Measurements from ENCODE around the gene KIF4B.
"Not testable (repeated sequence)": the region's sequence is repeated elsewhere in the genome, so short reads cannot be mapped to it uniquely, and the experiment has no call there.

KIF4B gene

GRCh38 chr5:155013526-155013925 lies at the start of gene KIF4B:
KIF4B (plus strand) TSS chr5:155013755; CDS start chr5:155013860, 105 bp downstream.
- DNase-seq = no peak

- DNase-seq = no peak
Measured at GRCh38 chr5:154966081-154966841, 47.3 kb upstream of the KIF4B start.

GRCh38 chr5:154966874-154967273 lies 46.7 kb upstream of the KIF4B start:
- no peak for DNase-seq

- no peak for DNase-seq
Measured at GRCh38 chr5:154967421-154968024, 46.0 kb upstream of the KIF4B start.

- DNase-seq = no peak
Measured at GRCh38 chr5:154968953-154969352, 44.6 kb upstream of the KIF4B start.

- no peak for DNase-seq
Measured at GRCh38 chr5:154970759-154971158, 42.8 kb upstream of the KIF4B start.

- DNase-seq = no peak
Measured at GRCh38 chr5:154971501-154971900, 42.1 kb upstream of the KIF4B start.

- no peak for DNase-seq
Measured at GRCh38 chr5:154972476-154973080, 41.0 kb upstream of the KIF4B start.

- DNase-seq = not testable (repeated sequence)
Measured at GRCh38 chr5:154976082-154976481, 37.5 kb upstream of the KIF4B start.

- no peak for DNase-seq
Measured at GRCh38 chr5:154977409-154977808, 36.1 kb upstream of the KIF4B start.

GRCh38 chr5:154978294-154978693 lies 35.3 kb upstream of the KIF4B start:
- DNase-seq = not testable (repeated sequence)

GRCh38 chr5:154984946-154985516 lies 28.5 kb upstream of the KIF4B start:
- no peak for DNase-seq

- no peak for DNase-seq
Measured at GRCh38 chr5:154986151-154986550, 27.4 kb upstream of the KIF4B start.

GRCh38 chr5:154989626-154990025 lies 23.9 kb upstream of the KIF4B start:
- no peak for DNase-seq

- no peak for DNase-seq
Measured at GRCh38 chr5:154993461-154993860, 20.1 kb upstream of the KIF4B start.

- DNase-seq = no peak
Measured at GRCh38 chr5:154995679-154996078, 17.9 kb upstream of the KIF4B start.

- no peak for DNase-seq
Measured at GRCh38 chr5:154997746-154998145, 15.8 kb upstream of the KIF4B start.

GRCh38 chr5:154999865-155000264 lies 13.7 kb upstream of the KIF4B start:
- no peak for DNase-seq

- DNase-seq = no peak
Measured at GRCh38 chr5:155001523-155001922, 12.0 kb upstream of the KIF4B start.

- not testable (repeated sequence) for DNase-seq
Measured at GRCh38 chr5:155002722-155003121, 10.8 kb upstream of the KIF4B start.

- peak; percentile 58 for DNase-seq
Measured at GRCh38 chr5:155004138-155004744, 9.3 kb upstream of the KIF4B start.

GRCh38 chr5:155006265-155006664 lies 7.3 kb upstream of the KIF4B start:
- not testable (repeated sequence) for DNase-seq

- no peak for DNase-seq
Measured at GRCh38 chr5:155008669-155009068, 4.9 kb upstream of the KIF4B start.

Measured in activated CD8-positive, alpha-beta memory T cell treated with anti-CD3 and anti-CD28 coated beads, Interleukin-2, amount 50 U/mL, for 48 hours (primary cell).